Bronchial epithelial cell (primary cell): Measurements from ENCODE around the gene PEAK1. TPM values are rescaled to one million over a fixed set of nuclear protein-coding genes. Genes with fewer than 3 reads are reported as not detected.

Experiments
- DNase-seq: peaks from one replicate; pipeline ENCODE4 v3.0.0-alpha.2; 2010; ENCODE audit warnings: low read depth
- FAIRE-seq: peaks from 2 replicates; lab custom pipeline; 2011; peaks lifted over from hg19 to GRCh38; lab: Jason Lieb, UNC
- H3K27me3 ChIP-seq: 2 replicates; pipeline ENCODE4 v1.5.1; 2011; ENCODE audit warnings: low read length; ENCODE audit not compliant: control insufficient read depth, insufficient read depth
- H3K36me3 ChIP-seq: 2 replicates; pipeline ENCODE4 v1.5.1; 2011; ENCODE audit warnings: low read length; ENCODE audit not compliant: control insufficient read depth, insufficient read depth
- H3K4me3 ChIP-seq: 2 replicates; pipeline ENCODE4 v1.5.1; 2011; ENCODE audit warnings: mild to moderate bottlenecking, low read depth, low read length, control low read depth
- total RNA-seq: library from RNA; depleted of rRNA; stranded (reverse); fragments of >200 nt; gene quantifications from 2 replicates; pipeline ENCODE4 v1.2.1, GENCODE V29; 2014
- TF ChIP-seq, protein P1 (sequence below): IDR thresholded peaks from 2 replicates; pipeline ENCODE4 v1.5.1; 2011; ENCODE audit warnings: mild to moderate bottlenecking, moderate library complexity, low read length, control low read depth, inconsistent platforms; ENCODE audit not compliant: insufficient read depth, severe bottlenecking

Gene PEAK1
- total RNA-seq, 1 donor from 2014 or later: 3.7 TPM

DNA sequence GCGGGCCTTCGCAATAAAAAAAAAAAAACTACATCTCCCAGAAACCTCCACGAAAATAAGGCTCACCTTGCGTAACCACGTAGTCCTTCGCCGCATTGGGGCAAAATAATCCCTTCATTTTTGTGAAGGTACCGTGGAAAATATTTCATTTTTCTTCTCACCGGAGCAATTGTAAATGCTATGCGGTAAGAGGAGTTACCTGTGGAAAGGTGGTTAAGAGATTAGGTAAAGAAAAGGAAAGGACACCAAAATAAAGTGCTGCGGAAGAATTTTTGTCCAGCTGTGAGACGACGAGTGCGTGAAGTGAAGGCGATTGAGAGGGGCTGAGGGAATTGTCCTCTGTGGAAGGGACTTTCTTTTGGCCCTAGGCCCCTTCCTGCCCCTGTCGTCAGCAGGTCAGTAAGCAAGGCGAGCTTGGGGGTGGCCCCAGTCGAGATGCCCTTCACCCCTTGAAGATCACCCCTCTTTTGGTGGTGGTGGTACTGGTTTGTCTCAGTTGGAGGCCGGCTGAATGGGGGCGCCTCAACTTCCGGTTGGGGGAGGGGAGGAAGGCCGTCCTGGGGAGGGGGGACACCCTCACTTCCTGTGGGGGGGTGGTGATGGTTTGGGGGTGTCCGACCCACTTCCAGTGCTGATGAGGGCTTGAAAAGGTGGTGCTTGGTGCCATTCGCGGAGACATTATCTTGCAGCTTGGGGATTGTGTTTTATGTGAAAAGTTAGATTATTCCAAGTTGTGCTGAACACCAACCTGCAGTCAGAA is 886 bp upstream of the PEAK1 start, which contains the start of gene HMG20A:
Gene HMG20A (plus strand): TSS at position 279 of the 760 bp plus-strand sequence. CDS start 37,520 bp downstream, outside the sequence.
- Histone ChIP-seq H3K27me3 (no peaks in the 10 kb centered on the region), H3K4me3 (peak within 1 kb of the TSS; percentile 91), H3K36me3 (no peaks in the 10 kb centered on the region)
- TF ChIP-seq, protein P1, sequence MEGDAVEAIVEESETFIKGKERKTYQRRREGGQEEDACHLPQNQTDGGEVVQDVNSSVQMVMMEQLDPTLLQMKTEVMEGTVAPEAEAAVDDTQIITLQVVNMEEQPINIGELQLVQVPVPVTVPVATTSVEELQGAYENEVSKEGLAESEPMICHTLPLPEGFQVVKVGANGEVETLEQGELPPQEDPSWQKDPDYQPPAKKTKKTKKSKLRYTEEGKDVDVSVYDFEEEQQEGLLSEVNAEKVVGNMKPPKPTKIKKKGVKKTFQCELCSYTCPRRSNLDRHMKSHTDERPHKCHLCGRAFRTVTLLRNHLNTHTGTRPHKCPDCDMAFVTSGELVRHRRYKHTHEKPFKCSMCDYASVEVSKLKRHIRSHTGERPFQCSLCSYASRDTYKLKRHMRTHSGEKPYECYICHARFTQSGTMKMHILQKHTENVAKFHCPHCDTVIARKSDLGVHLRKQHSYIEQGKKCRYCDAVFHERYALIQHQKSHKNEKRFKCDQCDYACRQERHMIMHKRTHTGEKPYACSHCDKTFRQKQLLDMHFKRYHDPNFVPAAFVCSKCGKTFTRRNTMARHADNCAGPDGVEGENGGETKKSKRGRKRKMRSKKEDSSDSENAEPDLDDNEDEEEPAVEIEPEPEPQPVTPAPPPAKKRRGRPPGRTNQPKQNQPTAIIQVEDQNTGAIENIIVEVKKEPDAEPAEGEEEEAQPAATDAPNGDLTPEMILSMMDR: no peak
- FAIRE-seq (no peak), DNase-seq (peak; percentile 74)

DNA sequence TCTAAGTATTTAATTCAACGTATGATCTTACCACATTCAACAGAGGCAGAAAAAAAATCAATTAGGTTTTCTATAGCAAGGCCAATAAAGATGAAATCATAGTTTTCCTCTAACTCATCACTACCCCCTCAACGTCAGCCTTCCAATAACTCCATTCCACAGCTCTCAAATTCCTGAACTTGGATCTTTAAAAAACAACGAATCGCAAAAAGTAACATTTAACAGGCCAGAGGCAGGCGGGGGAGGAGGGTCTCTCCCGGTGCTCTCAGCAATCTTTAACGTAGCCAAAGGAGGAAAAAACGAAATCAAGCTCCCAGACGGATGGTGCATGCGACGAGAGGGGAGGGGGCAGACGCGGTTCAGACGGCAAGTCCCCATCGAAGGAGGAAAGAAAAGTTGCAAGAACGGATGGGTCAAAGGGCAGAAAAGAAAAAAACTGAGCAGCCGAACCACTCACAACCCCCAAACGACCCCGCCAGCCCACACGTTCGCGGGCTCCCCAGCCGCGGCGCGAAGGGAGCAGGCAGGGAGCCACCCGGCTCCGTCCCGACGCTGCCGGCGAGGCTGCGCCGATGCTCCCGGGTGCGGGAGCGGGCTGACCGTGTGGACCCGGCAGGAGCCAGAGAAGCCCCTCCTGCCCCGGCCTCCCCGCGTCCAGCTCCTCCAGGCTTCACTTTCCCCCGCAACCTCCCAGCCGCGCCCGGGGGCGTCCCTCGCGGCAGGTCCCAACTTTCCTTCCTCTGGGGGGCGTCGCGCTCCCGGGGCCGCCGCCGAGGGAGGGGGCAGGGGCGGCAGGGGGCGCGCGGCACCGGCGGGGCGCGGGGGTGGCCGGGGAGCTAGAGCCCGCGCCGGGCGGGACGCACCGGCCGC is 703 bp downstream of the PEAK1 start:
- Histone ChIP-seq H3K4me3 (peak overlapping the region; percentile 91), H3K36me3 (no peaks in the 10 kb centered on the region), H3K27me3 (no peaks in the 10 kb centered on the region)
- FAIRE-seq: no peak
- DNase-seq: no peak
- TF ChIP-seq, protein P1: peak; percentile 17

DNA sequence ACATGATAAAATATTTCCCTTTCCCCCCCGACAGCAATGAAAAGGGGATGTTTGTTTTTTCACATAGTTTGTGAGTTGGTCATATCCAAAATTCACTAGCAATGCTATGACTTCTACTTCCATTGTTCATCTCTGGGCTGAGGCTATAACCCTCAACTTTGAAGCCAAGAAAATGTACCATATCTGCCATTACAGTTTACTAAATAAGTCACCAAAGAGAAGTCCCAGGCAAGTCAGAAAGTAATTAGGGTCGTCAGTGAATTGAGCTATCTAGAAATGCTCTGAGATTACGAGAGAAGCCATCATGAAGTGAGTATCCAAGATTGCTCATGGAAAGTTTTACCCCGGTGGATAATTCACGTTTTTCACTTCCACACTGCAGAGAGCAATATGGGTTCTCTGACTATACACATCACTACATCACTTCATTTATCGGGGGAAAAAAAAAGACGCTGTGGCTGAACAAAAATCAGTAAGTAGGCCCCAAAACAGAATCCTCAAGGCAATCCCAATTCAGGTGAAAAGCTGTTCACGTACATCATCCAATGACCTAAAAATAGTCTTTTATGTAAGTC is 1.4 kb downstream of the PEAK1 start:
- FAIRE-seq (no peak), DNase-seq (no peak)
- H3K36me3 ChIP-seq: no peaks in the 10 kb centered on the region
- H3K4me3 ChIP-seq: peak overlapping the region; percentile 91
- no peaks in the 10 kb centered on the region for H3K27me3 ChIP-seq
- TF ChIP-seq, protein P1: no peak

DNA sequence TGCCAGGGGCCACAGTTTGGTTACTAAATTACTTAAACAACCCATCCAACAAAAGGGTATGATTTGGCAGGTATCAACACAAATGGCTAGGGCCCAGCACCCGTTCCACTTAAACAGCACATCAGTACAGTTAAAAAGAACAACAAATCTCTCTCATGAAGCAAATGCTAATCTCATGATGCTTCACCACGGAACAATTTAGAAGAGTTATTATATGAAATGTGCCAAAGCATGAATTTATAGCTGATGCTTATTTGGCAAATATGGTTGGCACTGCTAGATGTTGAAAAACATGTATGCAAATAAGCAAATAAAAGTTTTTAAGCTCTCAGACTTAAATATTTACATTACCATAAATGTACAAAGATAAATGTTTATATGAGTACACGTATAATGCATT is 2.3 kb downstream of the PEAK1 start:
- no peak overlapping the region for H3K4me3 ChIP-seq
- FAIRE-seq (no peak), DNase-seq (no peak)
- TF ChIP-seq, protein P1: no peak
- H3K36me3 ChIP-seq: no peaks in the 10 kb centered on the region
- H3K27me3 ChIP-seq: no peaks in the 10 kb centered on the region

DNA sequence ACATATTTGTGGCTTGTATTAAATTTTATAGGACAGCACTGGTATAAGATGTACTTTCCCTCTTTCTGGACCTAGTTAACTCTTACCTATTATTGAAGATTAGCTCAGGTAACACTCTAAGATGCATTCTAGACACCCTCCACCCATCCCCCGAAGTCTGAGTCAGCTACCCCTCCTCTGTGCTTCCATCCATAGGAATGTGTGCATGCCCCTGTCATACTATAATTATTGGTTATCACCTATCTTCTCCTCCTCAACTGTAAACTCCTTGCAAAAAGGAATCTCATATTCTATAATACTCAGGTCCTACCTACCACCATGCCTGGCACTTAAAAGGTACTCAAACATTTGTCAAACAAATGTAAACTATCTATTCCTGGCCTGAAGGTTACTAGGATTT is 3.0 kb downstream of the PEAK1 start:
- Histone ChIP-seq H3K27me3 (no peaks in the 10 kb centered on the region), H3K36me3 (no peaks in the 10 kb centered on the region), H3K4me3 (no peak overlapping the region)
- FAIRE-seq (no peak), DNase-seq (peak; percentile 39)
- TF ChIP-seq, protein P1: no peak
